Measurements from ENCODE around the gene RRN3.
"Not testable (repeated sequence)": the region's sequence is repeated elsewhere in the genome, so short reads cannot be mapped to it uniquely, and the experiment has no call there.

Gene RRN3

GRCh38 chr16:15055141-15056053 lies 38.7 kb downstream of the RRN3 start:
- DNase-seq (ENCODE audit: extremely low spot score, insufficient read length, low read depth) (peak; percentile 48), FAIRE-seq (peak; percentile 15)

- DNase-seq (ENCODE audit: extremely low spot score, insufficient read length, low read depth) (no peak), FAIRE-seq (no peak)
Observed at GRCh38 chr16:15054357-15055140, 39.5 kb downstream of the RRN3 start.

GRCh38 chr16:15053904-15054303 lies 40.2 kb downstream of the RRN3 start:
- no peak for FAIRE-seq
- DNase-seq (ENCODE audit: extremely low spot score, insufficient read length, low read depth): no peak

- no peak for DNase-seq (ENCODE audit: extremely low spot score, insufficient read length, low read depth)
- FAIRE-seq: no peak
Observed at GRCh38 chr16:15052747-15053476, 41.2 kb downstream of the RRN3 start.

- FAIRE-seq: no peak
- DNase-seq (ENCODE audit: extremely low spot score, insufficient read length, low read depth): no peak
Observed at GRCh38 chr16:15051387-15051951, 42.6 kb downstream of the RRN3 start.

GRCh38 chr16:15050440-15050839 lies 43.6 kb downstream of the RRN3 start:
- DNase-seq (ENCODE audit: extremely low spot score, insufficient read length, low read depth); FAIRE-seq: not testable (repeated sequence)

- no peak for FAIRE-seq
Observed at GRCh38 chr16:15049581-15050180, 44.4 kb downstream of the RRN3 start.

GRCh38 chr16:15046692-15047376 lies 47.2 kb downstream of the RRN3 start:
- no peak for FAIRE-seq
- DNase-seq (ENCODE audit: extremely low spot score, insufficient read length, low read depth): no peak

More at GRCh38 chr16:15049581-15050180, 44.4 kb downstream of the RRN3 start:
- DNase-seq (ENCODE audit: extremely low spot score, insufficient read length, low read depth): no peak

GRCh38 chr16:15045270-15045669 lies 48.8 kb downstream of the RRN3 start:
- FAIRE-seq; DNase-seq (ENCODE audit: extremely low spot score, insufficient read length, low read depth): not testable (repeated sequence)

GRCh38 chr16:15044286-15044685 lies 49.8 kb downstream of the RRN3 start:
- no peak for DNase-seq (ENCODE audit: extremely low spot score, insufficient read length, low read depth)
- no peak for FAIRE-seq

- DNase-seq (ENCODE audit: extremely low spot score, insufficient read length, low read depth) (no peak), FAIRE-seq (no peak)
Observed at GRCh38 chr16:15043344-15043743, 50.7 kb downstream of the RRN3 start.

GRCh38 chr16:15041271-15042004 lies 52.6 kb downstream of the RRN3 start:
- DNase-seq (ENCODE audit: extremely low spot score, insufficient read length, low read depth) (no peak), FAIRE-seq (no peak)

- FAIRE-seq (no peak), DNase-seq (ENCODE audit: extremely low spot score, insufficient read length, low read depth) (no peak)
Observed at GRCh38 chr16:15038689-15039088, 55.4 kb downstream of the RRN3 start.

- DNase-seq (ENCODE audit: extremely low spot score, insufficient read length, low read depth) (no peak), FAIRE-seq (no peak)
Observed at GRCh38 chr16:15037745-15038144, 56.3 kb downstream of the RRN3 start.

GRCh38 chr16:15037003-15037402 lies 57.1 kb downstream of the RRN3 start:
- no peak for FAIRE-seq
- no peak for DNase-seq (ENCODE audit: extremely low spot score, insufficient read length, low read depth)

- DNase-seq (ENCODE audit: extremely low spot score, insufficient read length, low read depth): no peak
Observed at GRCh38 chr16:15035163-15035729, 58.8 kb downstream of the RRN3 start.

GRCh38 chr16:15034266-15035162 lies 59.6 kb downstream of the RRN3 start:
- FAIRE-seq: no peak

More at GRCh38 chr16:15035163-15035729, 58.8 kb downstream of the RRN3 start:
- no peak for FAIRE-seq

More at GRCh38 chr16:15034266-15035162, 59.6 kb downstream of the RRN3 start:
- DNase-seq (ENCODE audit: extremely low spot score, insufficient read length, low read depth): no peak
